H1 (cell line): Measurements from ENCODE around the gene DIP2C. TPM values are rescaled to one million over a fixed set of nuclear protein-coding genes. Genes with fewer than 3 reads are reported as not detected.

ENCODE experiments used
- CTCF ChIA-PET: fragments of 300-600 bp; sonication (Branson Sonifier 250); formaldehyde crosslinking; loops from one replicate; lab custom pipeline; 2021; ENCODE audit not compliant: partially characterized antibody; lab: Charles Lee
- POLR2A ChIA-PET: fragments of 300-600 bp; sonication (Branson Sonifier 250); formaldehyde crosslinking; loops from one replicate; lab custom pipeline; 2021; ENCODE audit warnings: inconsistent platforms; ENCODE audit not compliant: partially characterized antibody; lab: Charles Lee
- DNase-seq, 2 experiments: peaks; one replicate each; pipeline versions ENCODE4 v3.0.0 to v3.0.0-alpha.2; 2010 to 2022; ENCODE audit warnings: low spot score in 2 of 2, low read depth in 1 of 2, mixed read lengths in 1 of 2
- FAIRE-seq: peaks from 2 replicates; lab custom pipeline; 2011; peaks lifted over from hg19 to GRCh38; lab: Jason Lieb, UNC
- H2AFZ ChIP-seq: 2 replicates; pipeline ENCODE4 v1.8.1; 2012; ENCODE audit warnings: low read length, inconsistent platforms
- H2AK5ac ChIP-seq: 2 replicates; pipeline ENCODE4 v1.6.1; 2013; ENCODE audit warnings: low read depth, low read length
- H2BK120ac ChIP-seq: replicated peaks from 2 replicates; pipeline ENCODE3; 2013; ENCODE audit warnings: low read depth, low read length, inconsistent platforms
- H2BK12ac ChIP-seq: 2 replicates; pipeline ENCODE4 v1.6.1; 2013; ENCODE audit warnings: low read depth, low read length
- H2BK15ac ChIP-seq: 2 replicates; pipeline ENCODE4 v1.6.1; 2013; ENCODE audit warnings: low read length
- H2BK20ac ChIP-seq: 2 replicates; pipeline ENCODE4 v1.6.1; 2013; ENCODE audit warnings: low read length
- H2BK5ac ChIP-seq: 2 replicates; pipeline ENCODE4 v1.6.1; 2013; ENCODE audit warnings: low read depth, low read length
- H3K14ac ChIP-seq: 2 replicates; pipeline ENCODE4 v1.6.1; 2013; ENCODE audit warnings: inconsistent platforms; ENCODE audit not compliant: insufficient read length
- H3K18ac ChIP-seq: 2 replicates; pipeline ENCODE4 v1.6.1; 2013; ENCODE audit warnings: low read length; ENCODE audit errors: extremely low read depth
- H3K23ac ChIP-seq: 2 replicates; pipeline ENCODE4 v1.6.1; 2013; ENCODE audit warnings: inconsistent platforms; ENCODE audit not compliant: insufficient read length
- H3K23me2 ChIP-seq: 2 replicates; pipeline ENCODE4 v1.6.1; 2013; ENCODE audit warnings: low read depth, low read length
- H3K27ac ChIP-seq: 2 replicates; pipeline ENCODE4 v1.6.1; 2011; ENCODE audit warnings: low read depth, low read length, inconsistent platforms
- H3K27me3 ChIP-seq, 4 experiments: replicated peaks in 1 of 4; 1 replicate in 1 of 4; 2 replicates in 3 of 4; pipeline versions ENCODE4 v1.6.1 to v1.8.1; 2011 to 2013; ENCODE audit warnings: low read length in 3 of 4, mild to moderate bottlenecking in 3 of 4, inconsistent platforms in 2 of 4, mixed read lengths in 2 of 4, moderate library complexity in 1 of 4; ENCODE audit not compliant: control insufficient read depth in 3 of 4, insufficient read depth in 3 of 4; ENCODE audit errors: extremely low read depth in 1 of 4
- H3K36me3 ChIP-seq, 4 experiments: 2 replicates each; pipeline versions ENCODE4 v1.6.1 to v1.8.1; 2011 to 2013; ENCODE audit warnings: mild to moderate bottlenecking in 4 of 4, low read length in 3 of 4, moderate library complexity in 2 of 4, control low read depth in 1 of 4, inconsistent platforms in 1 of 4; ENCODE audit not compliant: insufficient read depth in 4 of 4, control insufficient read depth in 2 of 4
- H3K4ac ChIP-seq: replicated peaks from 2 replicates; pipeline ENCODE3; 2013; ENCODE audit warnings: low read length, low read depth, mixed read lengths, inconsistent platforms; ENCODE audit not compliant: insufficient read length
- H3K4me1 ChIP-seq, 4 experiments: replicated peaks in 1 of 4; 1 replicate in 1 of 4; 2 replicates in 3 of 4; pipeline versions ENCODE4 v1.6.1 to v1.8.1; 2011 to 2013; ENCODE audit warnings: low read length in 3 of 4, inconsistent platforms in 2 of 4, mixed read lengths in 1 of 4; ENCODE audit not compliant: insufficient read depth in 4 of 4, control insufficient read depth in 3 of 4
- H3K4me2 ChIP-seq, 2 experiments: 2 replicates each; pipeline versions ENCODE4 v1.6.1 to v1.8.1; 2011 to 2013; ENCODE audit warnings: low read depth in 2 of 2, low read length in 2 of 2, control low read depth in 1 of 2, inconsistent platforms in 1 of 2, mild to moderate bottlenecking in 1 of 2; ENCODE audit not compliant: insufficient read depth in 1 of 2
- H3K4me3 ChIP-seq, 4 experiments: fragments of 200-600, 300-600 bp in 1 of 4; sonication (generic), shearing (Covaris generic), sonication (Bioruptor Twin) in 1 of 4; 2 replicates each; pipeline versions ENCODE4 v1.5.1 to v1.8.1; 2011 to 2016; ENCODE audit warnings: low read length in 4 of 4, low read depth in 3 of 4, control low read depth in 2 of 4, inconsistent platforms in 2 of 4, mild to moderate bottlenecking in 2 of 4, mixed read lengths in 1 of 4, moderate library complexity in 1 of 4; ENCODE audit not compliant: insufficient read depth in 2 of 4; ENCODE audit errors: extremely low read depth in 1 of 4
- H3K56ac ChIP-seq: replicated peaks from 2 replicates; pipeline ENCODE3; 2013; ENCODE audit warnings: low read depth, mild to moderate bottlenecking, mixed read lengths, low read length, inconsistent platforms; ENCODE audit not compliant: insufficient read length
- H3K79me1 ChIP-seq: 2 replicates; pipeline ENCODE4 v1.6.1; 2013; ENCODE audit warnings: low read depth, low read length, control low read depth
- H3K79me2 ChIP-seq, 2 experiments: 2 replicates each; pipeline versions ENCODE4 v1.6.1 to v1.8.1; 2012 to 2013; ENCODE audit warnings: low read length in 2 of 2, mild to moderate bottlenecking in 2 of 2, inconsistent platforms in 1 of 2; ENCODE audit not compliant: insufficient read depth in 2 of 2, control insufficient read depth in 1 of 2
- H3K9ac ChIP-seq, 4 experiments: replicated peaks in 1 of 4; 1 replicate in 1 of 4; 2 replicates in 3 of 4; pipeline versions ENCODE4 v1.6.1 to v1.8.1; 2011 to 2013; ENCODE audit warnings: low read depth in 3 of 4, low read length in 3 of 4, control low read depth in 2 of 4, mild to moderate bottlenecking in 2 of 4, moderate library complexity in 2 of 4, inconsistent platforms in 1 of 4; ENCODE audit errors: extremely low read depth in 1 of 4
- H3K9me3 ChIP-seq, 2 experiments: 2 replicates each; pipeline versions ENCODE4 v1.6.1 to v1.8.1; 2012 to 2013; ENCODE audit warnings: mild to moderate bottlenecking in 2 of 2, moderate library complexity in 2 of 2, control low read depth in 1 of 2, inconsistent platforms in 1 of 2, low read depth in 1 of 2, low read length in 1 of 2, mixed read lengths in 1 of 2; ENCODE audit not compliant: insufficient read depth in 2 of 2
- H4K20me1 ChIP-seq, 2 experiments: replicated peaks in 1 of 2; 2 replicates each; pipeline versions ENCODE3 to v1.8.1; 2011 to 2013; ENCODE audit warnings: inconsistent platforms in 2 of 2, low read length in 2 of 2, mild to moderate bottlenecking in 1 of 2; ENCODE audit not compliant: insufficient read depth in 2 of 2, control insufficient read depth in 1 of 2
- H4K5ac ChIP-seq: 2 replicates; pipeline ENCODE4 v1.6.1; 2013; ENCODE audit warnings: low read length, low read depth, mixed read lengths, inconsistent platforms; ENCODE audit not compliant: insufficient read length
- H4K8ac ChIP-seq: 2 replicates; pipeline ENCODE4 v1.8.0; 2013; ENCODE audit warnings: mild to moderate bottlenecking, moderate library complexity, low read length, inconsistent platforms; ENCODE audit not compliant: insufficient read depth; ENCODE audit errors: extremely low read depth
- H4K91ac ChIP-seq: replicated peaks from 2 replicates; pipeline ENCODE3; 2013; ENCODE audit warnings: low read length, mixed read lengths, inconsistent platforms; ENCODE audit not compliant: insufficient read length
- CBX5 ChIP-seq: fragments of 300-800, 300-1000 bp; sonication (generic); IDR thresholded peaks from 2 replicates; pipeline ENCODE4 v1.7.1; 2016; ENCODE audit warnings: antibody characterized with exemption, low read length, low read depth
- CBX8 ChIP-seq: fragments of 300-800, 300-1000 bp; sonication (generic); IDR thresholded peaks from 2 replicates; pipeline ENCODE4 v1.7.1; 2016; ENCODE audit warnings: low read depth, low read length, borderline replicate concordance
- GTF2F1 ChIP-seq: IDR thresholded peaks from 2 replicates; pipeline ENCODE4 v1.6.1; 2012; ENCODE audit warnings: low read depth, low read length, improper control_type of control experiment, borderline replicate concordance
- HDAC6 ChIP-seq: IDR thresholded peaks from one replicate; pipeline ENCODE4 v1.7.1; 2012; ENCODE audit warnings: low read depth, mild to moderate bottlenecking, inconsistent platforms, low read length, moderate library complexity
- POLR2AphosphoS5 ChIP-seq: IDR thresholded peaks from 2 replicates; pipeline ENCODE4 v1.6.1; 2011; ENCODE audit warnings: low read depth, low read length
- POU5F1 ChIP-seq: IDR thresholded peaks from 2 replicates; pipeline ENCODE4 v1.6.1; 2011; ENCODE audit warnings: low read depth, mild to moderate bottlenecking, low read length, moderate library complexity
- RXRA ChIP-seq: IDR thresholded peaks from 2 replicates; pipeline ENCODE4 v1.6.1; 2011; ENCODE audit warnings: low read depth, mild to moderate bottlenecking, low read length, moderate library complexity; ENCODE audit not compliant: insufficient read depth
- WGBS, 2 experiments: shearing (Covaris generic) in 1 of 2; methylation state at CpG; one replicate each; pipeline versions ENCODE4 v1.1.6 to v1.1.7; 2013 to 2015; ENCODE audit warnings: low lambda C conversion rate in 2 of 2, mixed read lengths in 2 of 2, inconsistent platforms in 1 of 2, low coverage in 1 of 2, missing lambda C conversion rate in 1 of 2; ENCODE audit not compliant: insufficient replicate concordance in 2 of 2, insufficient coverage in 1 of 2, insufficient read length in 1 of 2; ENCODE audit errors: extremely low coverage in 1 of 2, missing lambda C conversion rate in 1 of 2; 5-methylcytosine and 5-hydroxymethylcytosine counted together
- polyA plus RNA-seq, 7 experiments: library from polyadenylated mRNA; depleted of rRNA in 3 of 7; stranded (reverse) in 5 of 7; unstranded in 2 of 7; fragments of >200 nt in 5 of 7; fragments of 200-250 nt in 2 of 7; gene quantifications; 1 replicate in 5 of 7; 2 replicates in 1 of 7; 4 replicates in 1 of 7; pipeline versions ENCODE4 v1.2.1 to v1.2.3, GENCODE V29; 2011 to 2013; ENCODE audit warnings: missing spikeins in 2 of 7, mixed read lengths in 2 of 7
- total RNA-seq: library from RNA; stranded (reverse); fragmentation: NEBNext Ultra II Directional; extraction: Animal tissue kit (Norgen Biotek cat#: 25700); gene quantifications from 2 replicates; pipeline ENCODE4 v1.2.1, GENCODE V29; 2021

The DIP2C gene
- total and polyA plus RNA-seq, 2 of the 8 experiments (the other 6 are each of a cell fraction or from before 2014, with no cell fraction given) = 3.8 to 9.3 TPM

GRCh38 chr10:499991-500390 lies 189.5 kb downstream of the DIP2C start:
- H2AK5ac ChIP-seq = no peak overlapping the region
- no peak overlapping the region for H3K27ac ChIP-seq
- ChIA-PET CTCF (interaction anchor here (0.6 to 3.0 kb wide), 3 partner anchors 11 to 409 kb away, joined by 3 to 12 read pairs (median 5); no protein-coding TSS in a partner anchor), POLR2A (no interaction called here)
- H2AFZ ChIP-seq = no peak overlapping the region
- no peaks in the 10 kb centered on the region for H3K23me2 ChIP-seq
- no peak overlapping the region for H2BK20ac ChIP-seq
- H3K9me3 ChIP-seq = no peaks in the 10 kb centered on the region
- WGBS, 2 experiments = 69% methylated on average over 4 of the region's 4 CpGs; no CpG with 5 or more reads in 1 of the 2 experiments
- no peak overlapping the region for H2BK12ac ChIP-seq
- no peak overlapping the region for H3K9ac ChIP-seq
- FAIRE-seq = no peak
- H3K27me3 ChIP-seq = peaks cover 2 to 24% (median 21%) of the 10 kb centered on the region in 4 experiments
- no peak overlapping the region for H3K4me3 ChIP-seq
- no peak overlapping the region for H4K5ac ChIP-seq
- DNase-seq = no peak
- no peak overlapping the region for H3K56ac ChIP-seq
- H3K79me1 ChIP-seq = peaks cover 2% of the 10 kb centered on the region; the same call in 1 of the 2 replicates
- no peak overlapping the region for H4K8ac ChIP-seq
- no peak for TF ChIP-seq CBX8
- TF ChIP-seq CBX5 = no peak
- TF ChIP-seq RXRA = no peak
- no peak for TF ChIP-seq POLR2AphosphoS5
- TF ChIP-seq GTF2F1 = no peak
- TF ChIP-seq POU5F1 = no peak
- TF ChIP-seq HDAC6 = no peak
- no peak overlapping the region for H4K91ac ChIP-seq
- H3K4me1 ChIP-seq = peaks cover 0 to 6% (median 3%) of the 10 kb centered on the region in 4 experiments; a peak in 2 of 7 replicates
- H2BK5ac ChIP-seq = no peak overlapping the region
- H3K4me2 ChIP-seq = no peak overlapping the region
- H3K79me2 ChIP-seq = no peaks in the 10 kb centered on the region; a peak in 1 of 4 replicates
- no peak overlapping the region for H2BK120ac ChIP-seq
- no peak overlapping the region for H3K4ac ChIP-seq
- H3K14ac ChIP-seq = no peak overlapping the region
- no peak overlapping the region for H3K23ac ChIP-seq
- H3K18ac ChIP-seq = no peak overlapping the region
- no peak overlapping the region for H2BK15ac ChIP-seq
- no peaks in the 10 kb centered on the region for H3K36me3 ChIP-seq
- H4K20me1 ChIP-seq = peaks cover 9 to 36% of the 10 kb centered on the region in 2 experiments
